GM23338 (cell line): ENCODE measurements around the gene UBE2E2. TPM values are rescaled to one million over a fixed set of nuclear protein-coding genes. Genes with fewer than 3 reads are reported as not detected.
A peak's percentile ranks its signal among the peaks of the same experiment; 100 is the strongest.

ENCODE experiments used
- ATAC-seq: fragments of 200-7000 bp; cut with Tn5 transposase; 3 replicates; pipeline ENCODE4 v1.9.1; 2020
- DNase-seq: peaks from one replicate; pipeline ENCODE4 v3.0.0-alpha.2; 2015; ENCODE audit warnings: low spot score
- H2AFZ ChIP-seq: fragments of 200-600 bp; sonication (generic); 2 replicates; pipeline ENCODE4 v1.8.0; 2016; ENCODE audit warnings: antibody characterized with exemption, mild to moderate bottlenecking, moderate library complexity
- H3F3A ChIP-seq: fragments of 200-600 bp; sonication (generic); replicated peaks from 2 replicates; pipeline ENCODE4 v1.8.0; 2017; ENCODE audit warnings: antibody characterized with exemption, mixed run types, low read depth
- H3K27ac ChIP-seq: fragments of 200-600 bp; sonication (generic); 2 replicates; pipeline ENCODE4 v1.6.1; 2016; ENCODE audit warnings: low read depth
- H3K27me3 ChIP-seq: fragments of 200-600 bp; sonication (generic); 2 replicates; pipeline ENCODE4 v1.8.0; 2016; ENCODE audit warnings: mild to moderate bottlenecking, mixed run types, moderate library complexity; ENCODE audit not compliant: insufficient read depth
- H3K36me3 ChIP-seq: fragments of 200-600 bp; sonication (generic); 2 replicates; pipeline ENCODE4 v1.8.0; 2016; ENCODE audit warnings: mild to moderate bottlenecking; ENCODE audit not compliant: insufficient read depth
- H3K4me1 ChIP-seq: fragments of 200-600 bp; sonication (generic); 2 replicates; pipeline ENCODE4 v1.8.0; 2016; ENCODE audit warnings: mild to moderate bottlenecking, moderate library complexity; ENCODE audit not compliant: insufficient read depth
- H3K4me2 ChIP-seq: fragments of 200-600 bp; sonication (generic); 2 replicates; pipeline ENCODE4 v1.7.1; 2017; ENCODE audit warnings: mixed run types
- H3K4me3 ChIP-seq: fragments of 200-600 bp; sonication (generic); 2 replicates; pipeline ENCODE4 v1.6.1; 2016; ENCODE audit warnings: mixed run types
- H3K79me2 ChIP-seq: fragments of 200-600 bp; sonication (generic); replicated peaks from 2 replicates; pipeline ENCODE4 v1.8.0; 2017; ENCODE audit warnings: mild to moderate bottlenecking; ENCODE audit not compliant: insufficient read depth
- H3K9me2 ChIP-seq: fragments of 200-600 bp; sonication (generic); 2 replicates; pipeline ENCODE4 v1.8.0; 2017; ENCODE audit not compliant: insufficient read depth
- H4K20me1 ChIP-seq: fragments of 200-600 bp; sonication (generic); replicated peaks from 2 replicates; pipeline ENCODE4 v1.8.0; 2017; ENCODE audit warnings: mild to moderate bottlenecking; ENCODE audit not compliant: insufficient read depth
- H3K27ac Mint-ChIP-seq: 2 replicates; pipeline ENCODE4 v1.8.0; 2020; ENCODE audit warnings: inconsistent platforms, mild to moderate bottlenecking, moderate library complexity, mixed read lengths
- H3K27me3 Mint-ChIP-seq: 3 replicates; pipeline ENCODE4 v1.8.0; 2022; ENCODE audit warnings: low read depth, mild to moderate bottlenecking, moderate library complexity, mixed read lengths, inconsistent platforms; ENCODE audit not compliant: insufficient read depth, poor library complexity
- H3K36me3 Mint-ChIP-seq: 3 replicates; pipeline ENCODE4 v1.8.0; 2021; ENCODE audit warnings: low read depth, mild to moderate bottlenecking, inconsistent platforms, moderate library complexity, mixed read lengths
- H3K4me1 Mint-ChIP-seq: 3 replicates; pipeline ENCODE4 v1.8.0; 2020; ENCODE audit warnings: mild to moderate bottlenecking, inconsistent platforms, mixed read lengths
- H3K4me3 Mint-ChIP-seq: 3 replicates; pipeline ENCODE4 v1.8.0; 2021; ENCODE audit warnings: moderate library complexity, mild to moderate bottlenecking, inconsistent platforms, mixed read lengths
- H3K9me3 Mint-ChIP-seq: 3 replicates; pipeline ENCODE4 v1.8.0; 2020; ENCODE audit warnings: moderate library complexity, mild to moderate bottlenecking, inconsistent platforms, mixed read lengths
- CREB1 ChIP-seq: fragments of 250-450 bp; sonication (Bioruptor Pico); IDR thresholded peaks from 2 replicates; pipeline ENCODE4 v1.5.0; 2020; ENCODE audit warnings: low read depth, mild to moderate bottlenecking, moderate library complexity
- CTCF ChIP-seq, 2 experiments: fragments of 200-600 bp in 1 of 2; sonication (generic) in 1 of 2; conservative IDR thresholded peaks; 2 replicates each; pipeline versions ENCODE4 v1.5.1 to v1.6.1; 2016 to 2017; ENCODE audit warnings: antibody characterized with exemption in 2 of 2, low read depth in 2 of 2, mild to moderate bottlenecking in 2 of 2, moderate library complexity in 1 of 2
- ETS1 ChIP-seq: IDR thresholded peaks from 2 replicates; pipeline ENCODE4 v1.6.1; 2016; ENCODE audit warnings: antibody characterized with exemption
- EZH2 ChIP-seq: fragments of 200-600 bp; sonication (generic); IDR thresholded peaks from one replicate; pipeline ENCODE4 v1.8.0; 2017; ENCODE audit warnings: antibody characterized with exemption, mild to moderate bottlenecking, low read depth; ENCODE audit not compliant: unreplicated experiment
- JUNB ChIP-seq: IDR thresholded peaks from one replicate; pipeline ENCODE4 v1.6.1; 2016; ENCODE audit warnings: antibody characterized with exemption; ENCODE audit not compliant: unreplicated experiment
- POLR2AphosphoS5 ChIP-seq: IDR thresholded peaks from 2 replicates; pipeline ENCODE4 v1.6.1; 2016; ENCODE audit warnings: antibody characterized with exemption, low read depth
- REST ChIP-seq: IDR thresholded peaks from one replicate; pipeline ENCODE4 v1.6.1; 2018; ENCODE audit warnings: antibody characterized with exemption; ENCODE audit not compliant: unreplicated experiment
- STAT1 ChIP-seq: IDR thresholded peaks from one replicate; pipeline ENCODE4 v1.6.1; 2016; ENCODE audit warnings: antibody characterized with exemption; ENCODE audit not compliant: unreplicated experiment
- ZNF114 ChIP-seq: fragments of 250-450 bp; sonication (Bioruptor Pico); IDR thresholded peaks from 2 replicates; pipeline ENCODE4 v1.5.0; 2020; ENCODE audit warnings: mild to moderate bottlenecking, moderate library complexity
- polyA plus RNA-seq: library from polyadenylated mRNA; unstranded; fragments of >200 nt; fragmentation: Nextera tagmentation; extraction: Ambion mirVana; gene quantifications from 2 replicates; pipeline ENCODE4 v1.2.1, GENCODE V29; 2016
- total RNA-seq: library from RNA; depleted of rRNA; stranded (reverse); fragments of >200 nt; shearing (Covaris generic); gene quantifications from 2 replicates; pipeline ENCODE4 v1.2.3, GENCODE V29; 2014

Gene UBE2E2
- total and polyA plus RNA-seq, 2 experiments from 2014 or later = 86.9 to 169 TPM

- TF ChIP-seq ETS1 (no peak), REST (no peak), POLR2AphosphoS5 (no peak), JUNB (no peak), STAT1 (no peak), EZH2 (no peak), CREB1 (CRISPR knock-in tag) (no peak)
Measured at GRCh38 chr3:23159929-23160328, 43.2 kb upstream of the UBE2E2 start (continued).

GRCh38 chr3:23161308-23161707, 41.8 kb upstream of the UBE2E2 start:
- Histone ChIP-seq H3K27ac (no peak overlapping the region), H3K4me3 (no peak overlapping the region), H3F3A (no peaks in the 10 kb centered on the region), H3K9me2 (peaks cover 5% of the 10 kb centered on the region; the same call in 1 of the 2 replicates), H3K27me3 (no peaks in the 10 kb centered on the region), H2AFZ (peak overlapping the region; percentile 49; the same call in 1 of the 2 replicates), H3K4me2 (no peak overlapping the region), H3K79me2 (no peaks in the 10 kb centered on the region), H4K20me1 (no peaks in the 10 kb centered on the region), H3K4me1 (no peaks in the 10 kb centered on the region), H3K36me3 (no peaks in the 10 kb centered on the region)
- no peak overlapping the region for H3K27ac Mint-ChIP-seq
- H3K9me3 Mint-ChIP-seq = no peaks in the 10 kb centered on the region
- no peaks in the 10 kb centered on the region for H3K36me3 Mint-ChIP-seq
- no peaks in the 10 kb centered on the region for H3K27me3 Mint-ChIP-seq
- H3K4me1 Mint-ChIP-seq = peaks cover 3% of the 10 kb centered on the region; the same call in 2 of the 3 replicates
- DNase-seq (no peak), ATAC-seq (no peak)
- no peak overlapping the region for H3K4me3 Mint-ChIP-seq
- TF ChIP-seq JUNB (no peak), ZNF114 (no peak), CTCF (conservative IDR thresholded peaks at IDR 0.05; ENCODE audit: low read depth in 2 of 2) (no peak), REST (no peak), POLR2AphosphoS5 (no peak), STAT1 (no peak)
